IMR-90 (cell line): ENCODE results near the gene LUC7L3. TPM values are rescaled to one million over a fixed set of nuclear protein-coding genes. Genes with fewer than 3 reads are reported as not detected.

ENCODE experiments used
- ATAC-seq: fragments of 200-7000 bp; cut with Tn5 transposase; 2 replicates; pipeline ENCODE4 v1.9.1; 2020; ENCODE audit warnings: low read depth, mild to moderate bottlenecking, moderate library complexity
- BruUV-seq: library from RNA; stranded (reverse); fragments of 400-500 nt; replicated peaks from 2 replicates; lab custom pipeline; 2021; lab: Mats Ljungman, UMichigan
- CTCF ChIA-PET: fragments of 300-600 bp; formaldehyde crosslinking; extraction: SDS; loops from one replicate; lab custom pipeline; 2021; ENCODE audit warnings: antibody characterized with exemption; lab: Yijun Ruan, JAX
- POLR2A ChIA-PET: fragments of 300-600 bp; sonication (Branson Sonifier 250); formaldehyde crosslinking; loops from one replicate; lab custom pipeline; 2022; ENCODE audit warnings: antibody characterized with exemption; ENCODE audit not compliant: unreplicated experiment; lab: Charles Lee
- DNase-seq: peaks from one replicate; pipeline ENCODE4 v3.0.0; 2013
- H2AFZ ChIP-seq: replicated peaks from 2 replicates; pipeline ENCODE3; 2013; ENCODE audit warnings: low read length, mild to moderate bottlenecking; ENCODE audit not compliant: poor library complexity
- H2AK5ac ChIP-seq: 2 replicates; pipeline ENCODE4 v1.6.1; 2013; ENCODE audit warnings: low read depth, low read length, inconsistent platforms
- H2AK9ac ChIP-seq: replicated peaks from 2 replicates; pipeline ENCODE3; 2013; ENCODE audit warnings: mild to moderate bottlenecking, low read depth, low read length, moderate library complexity; ENCODE audit not compliant: poor library complexity
- H2BK120ac ChIP-seq: 2 replicates; pipeline ENCODE4 v1.6.1; 2013; ENCODE audit warnings: low read depth, low read length, inconsistent platforms
- H2BK15ac ChIP-seq: 3 replicates; pipeline ENCODE4 v1.6.1; 2013; ENCODE audit warnings: low read depth, low read length, inconsistent platforms
- H2BK20ac ChIP-seq: 2 replicates; pipeline ENCODE4 v1.6.1; 2013; ENCODE audit warnings: low read depth, mild to moderate bottlenecking, inconsistent platforms, low read length, moderate library complexity
- H2BK5ac ChIP-seq: 2 replicates; pipeline ENCODE4 v1.6.1; 2013; ENCODE audit warnings: mild to moderate bottlenecking, low read depth, low read length, inconsistent platforms; ENCODE audit not compliant: poor library complexity, severe bottlenecking
- H3K14ac ChIP-seq: replicated peaks from 2 replicates; pipeline ENCODE4 v1.6.1; 2013; ENCODE audit warnings: low read depth, low read length, inconsistent platforms
- H3K18ac ChIP-seq: 2 replicates; pipeline ENCODE4 v1.6.1; 2013; ENCODE audit warnings: low read depth, low read length, control low read depth
- H3K23ac ChIP-seq: 2 replicates; pipeline ENCODE4 v1.6.1; 2013; ENCODE audit warnings: low read depth, low read length, inconsistent platforms
- H3K27ac ChIP-seq: 2 replicates; pipeline ENCODE4 v1.5.1; 2013; ENCODE audit warnings: mild to moderate bottlenecking, control low read depth, low read length; ENCODE audit not compliant: insufficient read depth
- H3K27me3 ChIP-seq: 2 replicates; pipeline ENCODE4 v1.6.1; 2013; ENCODE audit warnings: low read length; ENCODE audit not compliant: control insufficient read depth, insufficient read depth
- H3K36me3 ChIP-seq: 2 replicates; pipeline ENCODE4 v1.6.1; 2013; ENCODE audit warnings: low read length, mixed read lengths; ENCODE audit not compliant: control insufficient read depth, insufficient read depth
- H3K4ac ChIP-seq: 2 replicates; pipeline ENCODE4 v1.6.1; 2013; ENCODE audit warnings: low read depth, low read length, inconsistent platforms
- H3K4me1 ChIP-seq: 2 replicates; pipeline ENCODE4 v1.6.1; 2013; ENCODE audit warnings: low read length, mixed read lengths; ENCODE audit not compliant: control insufficient read depth, insufficient read depth
- H3K4me2 ChIP-seq: 2 replicates; pipeline ENCODE4 v1.6.1; 2013; ENCODE audit warnings: low read depth, mild to moderate bottlenecking, control low read depth, low read length, moderate library complexity
- H3K4me3 ChIP-seq: 2 replicates; pipeline ENCODE4 v1.5.1; 2013; ENCODE audit warnings: low read depth, mild to moderate bottlenecking, control low read depth, low read length, moderate library complexity; ENCODE audit not compliant: insufficient read depth
- H3K56ac ChIP-seq: 2 replicates; pipeline ENCODE4 v1.6.1; 2013; ENCODE audit warnings: low read length, inconsistent platforms; ENCODE audit not compliant: insufficient read depth; ENCODE audit errors: extremely low read depth
- H3K79me1 ChIP-seq, 2 experiments: 2 replicates each; pipeline ENCODE4 v1.6.1; 2013; ENCODE audit warnings: low read length in 2 of 2, inconsistent platforms in 1 of 2, low read depth in 1 of 2
- H3K9ac ChIP-seq: 2 replicates; pipeline ENCODE4 v1.6.1; 2013; ENCODE audit warnings: low read depth, low read length, control low read depth
- H3K9me1 ChIP-seq: 2 replicates; pipeline ENCODE4 v1.6.1; 2013; ENCODE audit warnings: low read length, inconsistent platforms; ENCODE audit not compliant: insufficient read depth
- H3K9me3 ChIP-seq: 2 replicates; pipeline ENCODE4 v1.6.1; 2013; ENCODE audit warnings: low read length; ENCODE audit not compliant: control insufficient read depth, insufficient read depth
- H4K20me1 ChIP-seq: 2 replicates; pipeline ENCODE4 v1.6.1; 2013; ENCODE audit warnings: low read length, inconsistent platforms; ENCODE audit not compliant: insufficient read depth
- H4K5ac ChIP-seq: 2 replicates; pipeline ENCODE4 v1.6.1; 2013; ENCODE audit warnings: mild to moderate bottlenecking, low read depth, low read length, control low read depth
- H4K8ac ChIP-seq, 2 experiments: 2 replicates each; pipeline ENCODE4 v1.6.1; 2013; ENCODE audit warnings: low read depth in 2 of 2, low read length in 2 of 2, control low read depth in 1 of 2, inconsistent platforms in 1 of 2
- H4K91ac ChIP-seq: 2 replicates; pipeline ENCODE4 v1.6.1; 2013; ENCODE audit warnings: low read depth, low read length, inconsistent platforms; ENCODE audit not compliant: insufficient read depth
- BHLHE40 ChIP-seq: fragments of 150-350 bp; IDR thresholded peaks from 2 replicates; pipeline ENCODE4 v1.6.1; 2016; ENCODE audit warnings: mild to moderate bottlenecking, low read depth, low read length
- CEBPB ChIP-seq: IDR thresholded peaks from 2 replicates; pipeline ENCODE4 v1.6.1; 2012; ENCODE audit warnings: low read depth, low read length, improper control_type of control experiment
- CHD1 ChIP-seq: IDR thresholded peaks from 2 replicates; pipeline ENCODE4 v1.6.1; 2012; ENCODE audit warnings: low read depth, low read length, improper control_type of control experiment
- ELK1 ChIP-seq: fragments of 150-350 bp; IDR thresholded peaks from 2 replicates; pipeline ENCODE4 v1.6.1; 2016; ENCODE audit warnings: low read depth, mild to moderate bottlenecking, low read length, moderate library complexity, borderline replicate concordance
- FOS ChIP-seq: fragments of 150-350 bp; IDR thresholded peaks from 2 replicates; pipeline ENCODE4 v1.6.1; 2016; ENCODE audit warnings: low read depth, low read length
- MAFK ChIP-seq: IDR thresholded peaks from 2 replicates; pipeline ENCODE4 v1.6.1; 2012; ENCODE audit warnings: low read depth, low read length, improper control_type of control experiment
- MAZ ChIP-seq: IDR thresholded peaks from 2 replicates; pipeline ENCODE4 v1.6.1; 2012; ENCODE audit warnings: low read depth, mild to moderate bottlenecking, low read length, improper control_type of control experiment, moderate library complexity, borderline replicate concordance
- NFE2L2 ChIP-seq: fragments of 150-350 bp; IDR thresholded peaks from 2 replicates; pipeline ENCODE4 v1.6.1; 2016; ENCODE audit warnings: low read depth, mild to moderate bottlenecking, low read length
- POLR2A ChIP-seq: IDR thresholded peaks from 2 replicates; pipeline ENCODE4 v1.6.1; 2012; ENCODE audit warnings: mild to moderate bottlenecking, low read depth, low read length
- RAD21 ChIP-seq: IDR thresholded peaks from 2 replicates; pipeline ENCODE4 v1.6.1; 2012; ENCODE audit warnings: low read length, improper control_type of control experiment
- RFX5 ChIP-seq: IDR thresholded peaks from 2 replicates; pipeline ENCODE4 v1.8.0; 2012; ENCODE audit warnings: low read depth, mild to moderate bottlenecking, low read length, moderate library complexity
- SMC3 ChIP-seq: fragments of 150-350 bp; IDR thresholded peaks from 2 replicates; pipeline ENCODE4 v1.6.1; 2016; ENCODE audit warnings: low read depth, mild to moderate bottlenecking, antibody characterized with exemption, low read length, moderate library complexity
- USF2 ChIP-seq: fragments of 150-350 bp; IDR thresholded peaks from 2 replicates; pipeline ENCODE4 v1.6.1; 2017; ENCODE audit warnings: mild to moderate bottlenecking, antibody characterized with exemption, low read length, low read depth
- WGBS, 2 experiments: methylation state at CpG; one replicate each; pipeline versions ENCODE4 v1.1.5 to v1.1.7; 2013; ENCODE audit warnings: missing lambda C conversion rate in 2 of 2; ENCODE audit not compliant: insufficient read length in 1 of 2; ENCODE audit errors: extremely low coverage in 2 of 2; 5-methylcytosine and 5-hydroxymethylcytosine counted together
- dilution Hi-C: fragments of 300-500 bp; cut with HindIII; formaldehyde crosslinking; loops from one replicate; pipeline ENCODE4 v1.14.3; 2018; ENCODE audit warnings: low sequenced_read_pairs; ENCODE audit not compliant: unreplicated experiment
- in situ Hi-C: fragments of 300-500 bp; cut with MboI; formaldehyde crosslinking; loops from 3 replicates; pipeline ENCODE4 v1.14.3; 2019; ENCODE audit warnings: low sequenced_read_pairs, inconsistent platforms, mixed read lengths
- intact Hi-C: fragments of 100-400 bp; cut with micrococcal nuclease; formaldehyde crosslinking; loops from 2 replicates; pipeline ENCODE4 v1.10.0; 2022
- polyA plus RNA-seq, 3 experiments: library from polyadenylated mRNA; depleted of rRNA; stranded (reverse); fragments of >200 nt; gene quantifications; 2 replicates each; pipeline ENCODE4 v1.2.3, GENCODE V29; 2012; ENCODE audit warnings: low replicate concordance in 1 of 3
- total RNA-seq: library from RNA; depleted of rRNA; stranded (reverse); fragments of >200 nt; gene quantifications from 2 replicates; pipeline ENCODE4 v1.2.3, GENCODE V29; 2012
- TF ChIP-seq, protein P1 (sequence below): conservative IDR thresholded peaks from 2 replicates; pipeline ENCODE4 v1.5.1; 2012; ENCODE audit warnings: mild to moderate bottlenecking, low read depth, low read length, improper control_type of control experiment

LUC7L3 gene
- total and polyA plus RNA-seq, 2 of the 4 experiments (the other 2 are of a cell fraction) = 17.7 to 44.7 TPM

- in situ Hi-C loops (no loop called here), intact Hi-C loops (no loop called here), dilution Hi-C loops (no loop called here)
- no peak overlapping the region for H3K4me2 ChIP-seq
- no peak overlapping the region for H3K27ac ChIP-seq
- peaks cover 7% of the 10 kb centered on the region for H3K27me3 ChIP-seq
- no peak for TF ChIP-seq USF2
- no peak for TF ChIP-seq RFX5
- TF ChIP-seq NFE2L2 = no peak
- no peak for TF ChIP-seq SMC3
- no peak for TF ChIP-seq BHLHE40
- no peak for TF ChIP-seq MAZ
- TF ChIP-seq, protein P1, sequence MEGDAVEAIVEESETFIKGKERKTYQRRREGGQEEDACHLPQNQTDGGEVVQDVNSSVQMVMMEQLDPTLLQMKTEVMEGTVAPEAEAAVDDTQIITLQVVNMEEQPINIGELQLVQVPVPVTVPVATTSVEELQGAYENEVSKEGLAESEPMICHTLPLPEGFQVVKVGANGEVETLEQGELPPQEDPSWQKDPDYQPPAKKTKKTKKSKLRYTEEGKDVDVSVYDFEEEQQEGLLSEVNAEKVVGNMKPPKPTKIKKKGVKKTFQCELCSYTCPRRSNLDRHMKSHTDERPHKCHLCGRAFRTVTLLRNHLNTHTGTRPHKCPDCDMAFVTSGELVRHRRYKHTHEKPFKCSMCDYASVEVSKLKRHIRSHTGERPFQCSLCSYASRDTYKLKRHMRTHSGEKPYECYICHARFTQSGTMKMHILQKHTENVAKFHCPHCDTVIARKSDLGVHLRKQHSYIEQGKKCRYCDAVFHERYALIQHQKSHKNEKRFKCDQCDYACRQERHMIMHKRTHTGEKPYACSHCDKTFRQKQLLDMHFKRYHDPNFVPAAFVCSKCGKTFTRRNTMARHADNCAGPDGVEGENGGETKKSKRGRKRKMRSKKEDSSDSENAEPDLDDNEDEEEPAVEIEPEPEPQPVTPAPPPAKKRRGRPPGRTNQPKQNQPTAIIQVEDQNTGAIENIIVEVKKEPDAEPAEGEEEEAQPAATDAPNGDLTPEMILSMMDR = no peak
- no peak for TF ChIP-seq RAD21
- no peak for TF ChIP-seq ELK1
- no peak for TF ChIP-seq POLR2A
- no peak for TF ChIP-seq MAFK
- no peak for TF ChIP-seq CHD1
- TF ChIP-seq CEBPB = no peak
- TF ChIP-seq FOS = no peak
- H4K8ac ChIP-seq = no peak overlapping the region
- H2BK120ac ChIP-seq = no peak overlapping the region
- H3K79me1 ChIP-seq = no peaks in the 10 kb centered on the region
- DNase-seq (no peak), ATAC-seq (no peak)
- no peaks in the 10 kb centered on the region for H4K20me1 ChIP-seq
- H3K9me1 ChIP-seq = no peaks in the 10 kb centered on the region
- no peak overlapping the region for H3K56ac ChIP-seq
- H3K23ac ChIP-seq = no peak overlapping the region
- no peak overlapping the region for H3K4ac ChIP-seq
- no peak overlapping the region for H3K14ac ChIP-seq
- no peak overlapping the region for H2BK20ac ChIP-seq
- no peak overlapping the region for H3K4me3 ChIP-seq
- no peaks in the 10 kb centered on the region for H3K9me3 ChIP-seq
- H3K18ac ChIP-seq = no peak overlapping the region
- no peak overlapping the region for H4K91ac ChIP-seq
- H3K4me1 ChIP-seq = no peaks in the 10 kb centered on the region
- H3K9ac ChIP-seq = no peak overlapping the region
- H4K5ac ChIP-seq = no peak overlapping the region
- ChIA-PET POLR2A (no interaction called here), CTCF (interaction anchor here (0.5 kb wide), 1 partner anchor 308 kb away, joined by 3 read pairs; no protein-coding TSS in a partner anchor)
- no peak overlapping the region for H2AFZ ChIP-seq
- H2BK5ac ChIP-seq = no peak overlapping the region
- WGBS, 2 experiments = no CpG with 5 or more reads among the region's 2 CpGs
- no TSS peak for BruUV-seq
- no peak overlapping the region for H2AK9ac ChIP-seq
- H2BK15ac ChIP-seq = no peak overlapping the region
- no peak overlapping the region for H2AK5ac ChIP-seq
- H3K36me3 ChIP-seq = no peaks in the 10 kb centered on the region
These were observed 50.9 kb downstream of the LUC7L3 start for GRCh38 chr17:50770346-50770745.
